KOPT-K1 (cell line): ENCODE results near the gene SFXN5.

Experiments used
- H3K27ac ChIP-seq: fragments of 200-600 bp; sonication (generic); 2 replicates; pipeline ENCODE4 v1.5.1; 2016; ENCODE audit warnings: antibody characterized with exemption, mild to moderate bottlenecking, low read depth, low read length; ENCODE audit not compliant: poor library complexity, severe bottlenecking
- H3K36me3 ChIP-seq: fragments of 200-600 bp; sonication (generic); 2 replicates; pipeline ENCODE4 v1.5.1; 2017; ENCODE audit warnings: antibody characterized with exemption, mild to moderate bottlenecking, low read length, moderate library complexity; ENCODE audit not compliant: insufficient read depth
- H3K9me3 ChIP-seq: fragments of 200-600 bp; sonication (generic); 2 replicates; pipeline ENCODE4 v1.5.1; 2017; ENCODE audit warnings: antibody characterized with exemption, low read length, mild to moderate bottlenecking; ENCODE audit not compliant: insufficient read depth, poor library complexity, severe bottlenecking

SFXN5 gene

DNA sequence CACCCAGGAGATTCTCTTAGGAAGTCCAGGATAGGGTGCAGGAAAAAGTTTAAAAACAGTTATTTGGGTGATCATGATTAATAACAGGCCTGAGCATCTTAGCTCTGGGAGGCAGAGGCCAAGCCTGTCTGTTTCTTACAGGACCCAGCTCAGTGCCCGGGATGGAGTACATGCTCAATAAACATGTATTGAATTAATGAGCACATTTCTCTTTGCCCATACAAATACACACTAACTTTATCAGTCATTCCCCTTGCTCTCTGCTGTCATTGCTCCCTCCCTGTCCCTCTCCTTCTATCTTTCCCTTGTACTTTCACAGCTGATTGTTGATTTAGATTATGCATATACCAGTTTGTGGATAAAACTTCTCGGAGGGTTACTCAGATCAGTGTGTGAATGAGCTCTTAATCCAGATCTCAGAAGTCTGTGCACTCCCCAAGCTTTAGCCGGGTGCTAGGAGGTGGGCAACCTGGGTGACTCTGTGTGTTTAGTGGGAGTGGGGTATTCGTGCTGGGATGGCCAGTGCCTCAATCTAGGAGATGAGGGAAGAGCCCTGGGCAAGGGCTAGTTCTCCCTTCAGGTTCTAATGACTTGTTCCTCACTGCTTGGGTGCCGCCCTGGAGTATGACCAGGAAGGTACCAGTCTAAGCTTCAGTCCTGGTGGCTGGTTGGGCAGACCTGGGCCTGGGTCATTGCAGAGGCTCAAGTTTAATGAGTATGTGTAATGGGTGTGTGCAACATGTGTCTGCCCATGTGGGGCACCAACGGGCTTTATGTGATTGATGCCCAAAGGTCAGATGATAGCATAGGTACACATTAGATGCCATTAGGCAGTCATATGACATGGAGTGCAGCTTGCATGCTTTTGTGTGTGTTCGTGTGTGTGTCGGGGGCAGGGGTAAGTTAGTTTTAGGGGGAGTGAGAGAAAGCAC lies 143.6 kb downstream of the SFXN5 start:
- no peaks in the 10 kb centered on the region for H3K36me3 ChIP-seq
- H3K9me3 ChIP-seq: no peaks in the 10 kb centered on the region
- H3K27ac ChIP-seq: no peak overlapping the region

DNA sequence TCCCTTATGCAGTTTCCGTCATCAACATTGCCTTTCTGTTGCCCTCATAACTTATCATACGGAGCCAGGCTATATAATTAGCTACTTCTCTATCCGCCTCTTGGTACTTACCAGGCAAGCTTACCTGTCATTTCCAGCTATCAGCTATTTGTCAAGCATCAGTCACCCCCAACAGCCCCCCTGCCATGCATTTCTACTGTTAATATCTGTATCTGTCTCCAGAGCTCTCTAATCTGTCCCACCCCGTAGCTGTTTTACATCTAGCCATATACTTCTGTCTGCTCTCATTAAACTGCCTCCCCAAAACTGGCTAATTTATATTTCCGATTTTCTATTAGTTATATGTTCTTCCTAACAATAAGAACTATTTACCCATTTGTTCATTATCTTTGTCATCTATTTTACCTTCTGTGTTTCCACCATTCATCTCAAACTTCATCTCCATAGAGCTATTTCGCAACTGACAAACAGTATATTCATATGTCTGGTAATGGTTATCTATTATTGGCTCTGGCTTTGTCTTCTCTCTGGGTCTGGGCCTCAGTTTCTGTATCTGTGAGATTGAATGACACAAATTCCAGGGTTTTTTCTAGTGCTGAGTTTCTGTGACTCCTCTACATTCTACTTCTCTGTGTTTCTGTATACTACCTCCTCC lies 144.6 kb downstream of the SFXN5 start:
- no peaks in the 10 kb centered on the region for H3K36me3 ChIP-seq
- no peak overlapping the region for H3K27ac ChIP-seq
- no peaks in the 10 kb centered on the region for H3K9me3 ChIP-seq

DNA sequence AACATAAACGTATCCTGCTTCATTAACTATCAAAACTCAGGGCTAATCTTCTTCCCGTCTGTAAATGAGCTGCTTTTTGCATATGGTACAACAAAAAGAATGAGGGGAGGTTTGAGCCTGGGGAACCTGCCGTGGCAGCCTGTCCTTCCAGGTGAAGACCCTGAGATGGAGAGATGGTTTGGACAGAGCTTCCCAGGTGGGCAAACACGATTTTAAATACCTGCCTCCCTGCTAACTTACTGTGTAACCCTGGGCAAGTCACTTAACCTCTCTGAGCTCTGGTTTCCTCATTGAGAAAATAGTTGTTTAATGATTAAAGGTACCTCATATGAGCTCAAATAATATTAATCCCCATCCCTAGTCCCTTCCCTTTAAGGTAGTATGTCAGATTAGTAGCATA lies 145.1 kb downstream of the SFXN5 start:
- no peaks in the 10 kb centered on the region for H3K36me3 ChIP-seq
- H3K9me3 ChIP-seq: no peaks in the 10 kb centered on the region

DNA sequence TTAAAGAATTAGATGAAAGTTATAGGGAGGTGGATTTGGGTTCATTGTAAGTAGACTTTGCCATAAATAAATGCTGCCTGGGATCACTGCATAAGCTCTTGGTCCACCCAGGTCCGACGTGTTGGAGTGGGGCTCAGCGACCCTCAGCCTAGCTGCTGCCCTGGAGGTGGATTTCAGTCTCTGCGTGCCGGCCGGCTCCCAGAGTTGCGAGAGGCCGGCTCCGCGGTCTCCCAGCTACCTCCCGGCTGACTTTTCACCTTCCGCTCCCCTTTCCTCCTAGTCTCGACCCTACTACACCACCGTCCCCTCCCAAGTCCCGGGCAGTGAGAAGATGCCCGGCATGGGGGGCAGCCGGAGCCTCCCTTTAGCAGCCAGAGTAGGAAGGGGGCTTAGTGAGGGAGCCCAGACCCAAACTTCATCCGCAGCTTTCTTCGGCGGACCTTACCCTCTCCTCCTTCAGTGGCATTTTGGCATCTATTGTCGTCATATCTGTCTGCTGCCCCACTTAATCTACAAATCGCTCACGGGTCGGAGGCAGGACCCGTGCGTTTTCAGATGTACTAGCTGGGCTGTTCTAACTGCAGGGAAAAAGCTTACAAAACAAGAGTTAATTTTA lies 146.1 kb downstream of the SFXN5 start:
- H3K36me3 ChIP-seq: no peaks in the 10 kb centered on the region
- H3K27ac ChIP-seq: no peak overlapping the region
- no peaks in the 10 kb centered on the region for H3K9me3 ChIP-seq

More for the DNA sequence above, 145.1 kb downstream of the SFXN5 start:
- no peak overlapping the region for H3K27ac ChIP-seq

DNA sequence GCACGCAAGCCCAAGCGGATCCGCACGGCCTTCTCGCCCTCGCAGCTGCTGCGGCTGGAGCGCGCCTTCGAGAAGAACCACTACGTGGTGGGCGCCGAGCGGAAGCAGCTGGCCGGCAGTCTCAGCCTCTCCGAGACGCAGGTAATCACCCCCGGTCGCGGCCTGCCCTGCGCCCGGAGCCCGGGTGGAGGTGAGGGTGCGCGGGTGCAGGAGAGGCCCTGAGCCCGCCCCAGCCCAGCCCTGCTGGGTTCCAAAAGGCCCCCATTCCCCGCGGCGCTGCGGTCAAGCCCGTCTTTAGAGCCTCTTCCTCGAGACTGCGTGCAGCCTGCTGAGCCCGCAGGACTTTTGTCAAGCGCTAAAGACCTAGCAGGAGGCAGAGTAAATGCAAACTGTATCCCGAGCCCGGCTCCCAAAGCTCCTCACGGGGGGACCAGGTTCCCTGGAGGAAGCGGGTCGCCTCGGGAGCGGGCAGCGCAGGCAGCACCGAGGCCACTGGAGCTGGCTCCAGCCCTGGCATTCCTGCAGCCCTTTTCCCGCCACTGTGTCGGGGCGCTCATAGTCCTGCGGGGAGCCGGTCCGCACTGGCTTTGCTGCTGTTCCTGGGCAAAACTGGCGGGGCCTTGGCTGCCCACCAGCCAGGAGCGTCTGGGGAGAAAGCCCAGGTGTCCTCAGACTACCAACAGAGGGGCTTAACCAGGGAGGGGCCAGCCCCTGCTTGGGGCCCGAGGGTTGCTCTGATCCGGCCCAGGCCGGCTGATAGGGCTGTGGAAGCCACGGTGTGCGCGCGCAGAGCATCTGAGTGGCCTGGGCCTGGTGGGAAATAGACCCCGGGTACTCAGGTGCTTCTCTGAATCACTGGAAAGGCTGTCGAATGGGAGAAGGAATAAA lies 146.9 kb downstream of the SFXN5 start:
- Histone ChIP-seq H3K9me3 (no peaks in the 10 kb centered on the region), H3K27ac (no peak overlapping the region), H3K36me3 (no peaks in the 10 kb centered on the region)

DNA sequence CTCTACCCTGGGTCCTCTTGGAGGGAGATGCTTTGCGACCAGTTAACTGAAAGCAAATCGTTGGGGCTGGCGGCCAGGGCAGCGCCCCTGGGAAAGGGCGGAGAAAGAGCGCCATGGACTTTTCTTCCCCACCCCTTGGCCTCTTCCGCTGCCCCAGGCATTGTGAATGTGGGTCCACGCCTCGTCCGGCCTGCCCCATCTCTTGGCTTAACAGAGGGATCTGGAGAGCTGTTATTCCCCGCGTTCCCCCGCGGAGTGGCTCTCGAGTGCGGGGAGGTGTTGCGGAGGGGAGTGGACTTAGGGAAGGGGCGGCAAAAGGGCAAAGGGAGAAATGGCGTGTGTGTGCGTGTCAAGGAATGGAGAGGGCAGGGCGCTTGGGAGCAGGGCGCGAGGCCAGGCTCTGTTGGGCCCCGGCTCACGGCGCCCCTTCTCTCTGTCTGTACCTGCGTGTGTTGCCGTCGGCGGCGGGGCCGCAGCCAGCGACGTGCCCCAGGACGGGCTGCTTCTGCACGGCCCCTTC lies 147.6 kb downstream of the SFXN5 start:
- no peak overlapping the region for H3K27ac ChIP-seq
- peaks cover 2% of the 10 kb centered on the region for H3K9me3 ChIP-seq
- H3K36me3 ChIP-seq: no peaks in the 10 kb centered on the region

DNA sequence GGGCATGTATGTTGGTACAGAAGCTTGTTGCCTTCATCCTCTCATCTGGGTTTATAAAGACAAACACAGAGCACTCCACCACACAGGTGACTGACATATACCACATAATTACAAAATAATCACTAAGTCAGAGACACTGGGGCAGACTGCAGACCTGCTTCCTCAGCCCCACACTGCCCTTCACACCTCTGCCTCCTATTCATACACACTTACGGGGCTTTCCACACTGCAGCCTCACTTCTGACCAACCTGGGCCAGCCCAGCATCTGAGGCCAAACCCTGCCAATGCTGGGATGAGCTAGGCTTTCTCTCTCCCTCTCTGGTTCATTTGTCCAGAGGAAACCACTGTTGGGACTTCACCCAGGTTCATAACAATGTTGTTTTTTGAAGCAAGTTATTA lies 149.7 kb downstream of the SFXN5 start:
- Histone ChIP-seq H3K36me3 (no peaks in the 10 kb centered on the region), H3K27ac (no peak overlapping the region), H3K9me3 (peaks cover 15% of the 10 kb centered on the region)

DNA sequence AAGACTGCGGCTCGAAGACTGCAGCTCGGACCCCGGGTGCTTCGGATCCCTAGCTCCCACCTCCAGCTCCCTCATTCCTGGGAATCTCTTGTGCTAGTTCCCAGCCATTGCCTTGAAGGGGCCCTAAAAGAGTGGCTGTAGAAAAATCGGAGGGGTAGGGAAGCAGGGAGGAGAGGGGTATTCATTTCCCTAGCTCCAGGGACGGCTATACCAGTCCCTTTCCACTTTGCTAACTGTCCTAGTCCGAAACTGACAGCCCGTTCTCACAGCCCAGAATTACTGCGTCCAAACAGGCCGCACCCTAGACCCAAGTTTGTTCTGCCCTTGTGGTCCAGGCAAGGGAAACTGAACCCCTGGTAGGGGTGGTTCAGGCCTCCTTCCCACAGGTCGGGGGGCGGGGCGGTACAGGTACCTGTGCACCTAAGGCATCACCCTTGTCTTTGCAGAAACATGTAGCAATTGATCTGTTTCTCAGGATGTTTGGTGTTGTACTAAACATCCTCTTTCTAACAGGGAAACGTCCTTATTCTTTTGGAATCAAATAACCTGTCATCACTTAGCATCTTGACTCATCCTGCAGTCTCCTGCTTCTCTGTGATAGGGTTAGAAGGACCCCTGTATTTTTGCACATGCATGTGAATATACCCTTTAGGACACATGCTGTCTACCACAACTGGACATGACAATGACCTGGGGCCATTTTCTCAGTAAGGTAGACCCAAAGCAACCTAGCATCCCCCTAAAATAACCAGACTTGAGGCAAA lies 150.2 kb downstream of the SFXN5 start:
- Histone ChIP-seq H3K9me3 (peaks cover 21% of the 10 kb centered on the region), H3K36me3 (no peaks in the 10 kb centered on the region), H3K27ac (no peak overlapping the region)

DNA sequence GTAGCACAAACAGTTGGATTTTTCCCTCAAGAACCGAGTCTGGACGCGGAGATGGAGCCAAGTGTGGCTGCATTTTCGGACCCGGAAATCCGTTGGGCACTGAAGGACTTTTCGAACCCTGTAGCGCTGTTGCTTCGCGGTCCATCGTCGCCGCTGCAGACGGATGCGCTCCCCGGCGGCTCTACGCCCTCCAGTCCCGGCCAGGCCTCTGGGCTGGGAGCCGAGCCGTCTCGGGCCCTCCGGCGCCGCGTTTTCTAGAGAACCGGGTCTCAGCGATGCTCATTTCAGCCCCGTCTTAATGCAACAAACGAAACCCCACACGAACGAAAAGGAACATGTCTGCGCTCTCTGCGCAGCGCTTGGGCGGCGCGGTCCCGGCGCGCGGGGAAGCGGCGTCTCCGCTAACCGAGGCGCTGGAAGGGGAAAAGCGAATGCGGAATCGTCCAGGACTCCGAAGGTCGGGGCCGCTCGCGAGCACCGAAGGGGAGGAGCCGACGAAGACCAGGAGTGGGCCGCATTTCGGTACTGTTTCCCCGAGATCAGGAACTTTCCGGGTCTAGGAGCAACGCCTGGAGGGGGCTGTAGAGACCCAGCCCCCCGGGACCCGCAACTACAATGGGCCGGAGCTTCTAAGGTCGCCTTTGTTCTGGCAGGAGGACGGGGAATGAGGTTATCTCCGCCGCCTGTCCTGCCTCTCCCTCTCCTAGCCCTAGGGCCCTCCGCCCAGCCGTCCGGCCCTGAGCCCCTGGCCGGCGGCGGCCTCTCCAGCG lies 151.0 kb downstream of the SFXN5 start:
- Histone ChIP-seq H3K9me3 (peaks cover 24% of the 10 kb centered on the region), H3K27ac (no peak overlapping the region), H3K36me3 (no peaks in the 10 kb centered on the region)

DNA sequence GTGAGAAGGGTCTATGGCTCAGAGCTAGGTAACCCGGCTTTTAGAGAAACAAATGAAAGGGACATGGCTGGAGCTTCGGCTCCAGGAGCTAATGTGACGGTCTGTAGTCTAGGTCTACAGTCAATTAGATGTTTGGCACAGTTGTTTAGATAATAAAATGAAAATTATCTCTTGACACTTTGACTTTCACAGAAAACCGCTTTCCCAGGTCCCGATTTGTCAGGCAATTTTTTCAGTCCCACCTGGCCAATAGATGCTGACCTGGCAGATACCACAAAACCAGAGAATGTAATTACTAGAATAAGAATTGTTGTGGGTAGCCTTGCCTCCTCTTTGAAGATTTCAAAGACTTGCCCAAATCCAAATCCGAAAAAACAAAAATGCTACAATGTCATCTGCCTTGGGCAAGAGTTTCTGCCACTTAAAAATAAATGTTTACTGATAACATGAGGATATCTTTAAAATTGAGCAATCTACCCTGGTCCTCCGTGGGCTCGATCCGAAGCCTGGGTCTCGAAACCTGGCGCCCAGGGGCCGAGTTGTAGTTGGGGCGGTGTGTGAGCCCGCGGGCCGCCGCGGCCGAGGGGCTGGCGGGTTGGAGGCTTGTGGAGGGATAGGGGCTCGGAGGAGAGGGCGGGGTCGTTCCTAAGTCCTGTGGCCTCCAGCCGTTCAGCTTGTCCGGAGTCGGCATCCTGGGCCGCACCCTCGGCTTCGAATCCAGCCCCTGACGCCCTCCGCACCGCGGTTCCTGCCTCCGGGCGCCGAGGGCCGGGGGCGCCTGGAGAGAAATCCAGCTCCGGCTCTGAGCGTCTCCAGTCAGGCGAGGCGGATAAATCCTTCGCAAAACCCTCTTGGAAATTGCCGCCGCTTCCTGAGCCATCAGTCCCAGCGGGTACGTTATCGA lies 151.8 kb downstream of the SFXN5 start:
- Histone ChIP-seq H3K36me3 (no peaks in the 10 kb centered on the region), H3K9me3 (peaks cover 24% of the 10 kb centered on the region), H3K27ac (no peak overlapping the region)

DNA sequence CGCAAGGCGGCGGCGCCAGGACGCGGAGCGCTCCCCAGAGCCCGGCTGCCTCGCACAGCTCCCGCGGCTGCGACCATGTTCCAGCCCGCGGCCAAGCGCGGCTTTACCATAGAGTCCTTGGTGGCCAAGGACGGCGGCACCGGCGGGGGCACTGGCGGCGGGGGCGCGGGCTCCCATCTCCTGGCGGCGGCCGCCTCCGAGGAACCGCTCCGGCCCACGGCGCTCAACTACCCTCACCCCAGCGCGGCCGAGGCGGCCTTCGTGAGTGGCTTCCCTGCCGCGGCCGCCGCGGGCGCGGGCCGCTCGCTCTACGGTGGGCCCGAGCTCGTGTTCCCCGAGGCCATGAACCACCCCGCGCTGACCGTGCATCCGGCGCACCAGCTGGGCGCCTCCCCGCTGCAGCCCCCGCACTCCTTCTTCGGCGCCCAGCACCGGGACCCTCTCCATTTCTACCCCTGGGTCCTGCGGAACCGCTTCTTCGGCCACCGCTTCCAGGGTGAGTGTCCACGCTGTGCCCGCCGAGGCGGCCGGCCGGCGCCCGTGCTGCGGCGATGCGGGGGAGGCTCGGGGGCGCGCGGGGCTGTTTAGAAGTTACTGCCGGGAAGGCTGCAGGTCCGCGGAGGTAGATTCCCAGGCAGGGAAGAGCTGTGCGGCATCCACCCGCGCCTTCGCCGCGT lies 153.5 kb downstream of the SFXN5 start:
- no peak overlapping the region for H3K27ac ChIP-seq
- no peaks in the 10 kb centered on the region for H3K36me3 ChIP-seq

DNA sequence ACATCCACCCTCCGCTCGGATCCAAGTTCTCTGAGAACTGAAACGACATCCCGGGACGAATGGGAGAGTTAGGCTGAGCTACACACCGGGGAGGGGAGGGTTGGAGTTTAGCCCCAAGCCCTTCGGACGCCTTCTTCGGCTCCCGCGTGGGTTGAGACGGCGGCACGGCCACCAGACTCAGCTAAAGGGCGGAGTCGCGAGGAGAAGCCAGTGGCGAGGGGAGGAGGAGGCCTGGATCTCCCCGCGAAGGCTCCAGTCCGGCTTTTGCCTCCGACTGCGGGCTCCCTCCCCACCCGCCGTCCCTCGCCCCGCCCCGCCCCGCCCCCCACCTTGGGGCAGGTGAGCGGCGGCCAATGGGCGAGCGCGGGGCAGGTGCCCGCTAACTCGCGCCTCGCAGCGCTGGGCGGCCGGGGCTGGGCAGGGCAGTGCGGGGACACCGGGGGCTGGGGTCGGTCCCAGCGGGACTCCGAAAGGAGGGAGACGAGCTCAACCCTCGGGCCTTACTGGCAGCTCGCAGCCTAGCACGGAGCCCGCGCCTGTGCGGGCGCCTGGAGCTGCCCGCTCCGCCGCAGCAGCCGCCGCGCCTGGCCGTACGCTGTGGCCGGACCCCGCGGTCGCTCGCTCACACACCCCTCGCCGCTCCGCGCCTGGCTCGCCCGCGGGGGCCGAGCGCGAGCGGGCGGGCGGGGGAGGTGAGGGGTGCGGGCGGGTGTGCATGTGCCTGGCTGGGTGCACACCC lies 154.2 kb downstream of the SFXN5 start, which contains the start of gene EMX1:
EMX1 (plus strand) TSS at position 382 of the 739 bp plus-strand sequence; CDS start at position 716, 334 bp downstream.
- Histone ChIP-seq H3K9me3 (peaks cover 24% of the 10 kb centered on the region), H3K27ac (no peak within 1 kb of the TSS), H3K36me3 (no peaks in the 10 kb centered on the region)

More for the DNA sequence above, 153.5 kb downstream of the SFXN5 start:
- peaks cover 24% of the 10 kb centered on the region for H3K9me3 ChIP-seq
